RWPE1 (cell line): ENCODE data around the gene FBLIM1.

Experiments used
- CTCF ChIA-PET: fragments of 350-600 bp; sonication (Branson Sonifier 250); formaldehyde crosslinking; extraction: SDS; loops from one replicate; lab custom pipeline; 2021; lab: Yijun Ruan, JAX
- POLR2A ChIA-PET: fragments of 400-600 bp; formaldehyde crosslinking; extraction: SDS; loops from one replicate; lab custom pipeline; 2020; ENCODE audit warnings: antibody characterized with exemption; ENCODE audit not compliant: low non-redundant PET; lab: Yijun Ruan, JAX
- DNase-seq: peaks from one replicate; pipeline ENCODE4 v3.0.0; 2012; ENCODE audit warnings: low spot score
- H3K27ac ChIP-seq: fragments of 450-650 bp; 2 replicates; pipeline ENCODE4 v1.5.1; 2017
- TF ChIP-seq, protein P1 (sequence below): fragments of 450-650 bp; conservative IDR thresholded peaks from 2 replicates; pipeline ENCODE4 v1.5.1; 2017; ENCODE audit warnings: low read depth, mild to moderate bottlenecking

Gene FBLIM1

DNA sequence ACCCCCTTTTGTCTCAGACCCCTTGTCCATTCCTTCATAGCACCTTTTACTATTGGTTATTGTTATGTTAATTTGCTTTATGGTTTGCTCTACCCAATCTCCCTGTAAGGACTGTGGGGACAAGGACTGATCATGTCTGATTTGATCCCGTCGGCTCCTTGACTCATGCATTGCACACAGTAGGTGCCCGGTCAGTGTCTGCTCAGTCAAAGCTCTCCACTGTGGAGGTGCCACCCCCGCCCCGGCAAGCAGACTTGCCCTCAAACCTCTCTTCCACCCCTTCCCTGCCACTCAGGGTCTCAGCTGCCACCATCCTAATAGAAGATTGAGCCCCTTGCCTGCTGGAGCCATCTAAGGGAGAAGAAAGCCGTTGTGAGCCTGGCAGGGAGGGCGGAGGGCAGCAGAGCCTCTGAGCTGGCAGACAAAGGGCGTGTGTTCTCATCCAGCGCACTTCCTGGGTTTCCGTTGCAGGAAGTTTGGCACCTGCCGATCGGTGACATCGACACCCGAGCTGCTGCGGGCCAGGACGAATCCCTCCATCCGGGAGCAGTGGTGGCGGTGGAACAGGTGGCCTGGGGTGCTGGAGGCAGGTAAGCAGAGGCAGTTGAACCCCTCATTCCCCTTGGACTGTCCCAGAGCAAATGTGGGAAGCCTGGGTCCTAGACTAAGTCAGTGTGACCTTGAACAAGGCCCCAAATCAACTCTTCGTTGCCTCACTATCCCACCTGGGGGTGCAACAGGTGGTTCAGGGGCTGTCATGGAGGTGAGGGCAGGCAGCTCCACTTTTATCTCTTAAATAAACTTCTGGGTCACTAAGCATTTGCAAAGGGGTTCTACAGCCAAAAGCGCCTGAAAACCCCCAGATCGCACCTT is 2.2 kb upstream of the FBLIM1 start:
- CTCF ChIA-PET: interaction anchor here (0.6 kb wide), 1 partner anchor 545 kb away, joined by 8 read pairs; no protein-coding TSS in a partner anchor
- peak; percentile 37 for DNase-seq

DNA sequence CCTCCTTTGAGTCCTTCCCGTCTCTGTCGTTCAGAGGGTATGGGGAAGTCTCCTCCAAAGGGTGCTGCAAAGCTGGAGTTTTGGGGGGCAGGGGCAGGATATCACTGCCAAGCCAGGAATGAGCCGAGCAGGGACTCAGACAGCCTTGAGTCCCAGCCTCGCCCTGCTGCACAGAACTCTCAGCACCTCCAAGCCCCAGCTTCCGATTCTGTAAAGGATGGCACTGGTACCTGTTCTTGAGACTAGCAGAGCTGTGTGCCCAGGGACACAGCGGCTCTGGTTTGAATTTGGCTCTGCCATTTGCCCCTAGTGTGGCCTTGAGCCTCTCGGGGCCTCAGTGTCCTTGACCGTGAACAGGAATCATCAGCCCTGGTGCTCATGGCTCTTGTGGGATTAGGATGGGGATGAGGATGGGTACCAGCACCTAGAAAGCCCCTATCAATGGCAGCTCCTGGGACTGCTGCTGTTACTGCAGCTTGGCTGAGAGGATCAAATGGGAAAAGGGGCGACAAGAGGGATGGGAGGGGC is 1.5 kb upstream of the FBLIM1 start:
- no peak for DNase-seq
- peak overlapping the region; percentile 98 for H3K27ac ChIP-seq
- TF ChIP-seq, protein P1, sequence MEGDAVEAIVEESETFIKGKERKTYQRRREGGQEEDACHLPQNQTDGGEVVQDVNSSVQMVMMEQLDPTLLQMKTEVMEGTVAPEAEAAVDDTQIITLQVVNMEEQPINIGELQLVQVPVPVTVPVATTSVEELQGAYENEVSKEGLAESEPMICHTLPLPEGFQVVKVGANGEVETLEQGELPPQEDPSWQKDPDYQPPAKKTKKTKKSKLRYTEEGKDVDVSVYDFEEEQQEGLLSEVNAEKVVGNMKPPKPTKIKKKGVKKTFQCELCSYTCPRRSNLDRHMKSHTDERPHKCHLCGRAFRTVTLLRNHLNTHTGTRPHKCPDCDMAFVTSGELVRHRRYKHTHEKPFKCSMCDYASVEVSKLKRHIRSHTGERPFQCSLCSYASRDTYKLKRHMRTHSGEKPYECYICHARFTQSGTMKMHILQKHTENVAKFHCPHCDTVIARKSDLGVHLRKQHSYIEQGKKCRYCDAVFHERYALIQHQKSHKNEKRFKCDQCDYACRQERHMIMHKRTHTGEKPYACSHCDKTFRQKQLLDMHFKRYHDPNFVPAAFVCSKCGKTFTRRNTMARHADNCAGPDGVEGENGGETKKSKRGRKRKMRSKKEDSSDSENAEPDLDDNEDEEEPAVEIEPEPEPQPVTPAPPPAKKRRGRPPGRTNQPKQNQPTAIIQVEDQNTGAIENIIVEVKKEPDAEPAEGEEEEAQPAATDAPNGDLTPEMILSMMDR: no peak
- CTCF ChIA-PET: no interaction called here
- POLR2A ChIA-PET: interaction anchor here (0.5 kb wide), 2 partner anchors 34 to 67 kb away, joined by 4 read pairs; no protein-coding TSS in a partner anchor

More for the DNA sequence above, 2.2 kb upstream of the FBLIM1 start:
- H3K27ac ChIP-seq: peak overlapping the region; percentile 98
- POLR2A ChIA-PET: interaction anchor here (0.5 kb wide), 1 partner anchor 68 kb away, joined by 4 read pairs; no protein-coding TSS in a partner anchor
- TF ChIP-seq, protein P1: no peak

DNA sequence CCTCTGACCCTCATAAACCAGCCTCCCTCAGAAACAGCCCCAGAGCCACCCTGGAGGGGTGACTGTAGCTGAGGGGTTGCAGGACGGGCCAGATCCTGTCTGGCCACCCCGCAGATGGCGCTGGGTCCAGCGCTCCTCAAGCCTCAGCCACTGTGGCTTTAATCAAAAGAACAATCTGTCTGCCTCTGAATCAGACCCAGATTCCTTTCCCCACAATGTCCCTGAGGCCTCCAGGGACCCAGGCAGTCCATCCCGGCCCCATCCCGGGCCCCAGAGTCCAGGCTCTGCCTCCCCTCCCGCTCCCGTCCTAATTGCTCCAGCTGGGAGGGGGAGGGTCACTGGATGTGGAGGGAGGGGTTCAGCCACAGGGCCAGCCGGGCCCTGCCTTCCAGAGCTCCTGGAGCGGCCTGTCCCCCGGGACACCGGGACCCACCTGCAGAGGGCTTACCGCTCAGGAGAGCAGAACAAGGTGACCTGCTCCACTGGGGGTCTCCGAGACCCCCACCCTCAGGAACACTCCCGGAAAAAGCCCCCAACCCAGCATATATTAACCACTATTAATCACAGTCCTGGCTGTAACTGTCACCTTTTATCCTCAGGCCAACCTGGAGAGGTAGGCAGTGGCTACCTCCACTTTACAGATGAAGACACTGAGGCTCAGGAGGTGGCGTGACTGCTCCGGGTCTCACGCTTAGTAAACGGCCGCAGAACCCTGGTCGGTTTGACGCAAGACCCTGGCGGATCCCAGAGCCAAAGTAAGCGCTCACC is 836 bp upstream of the FBLIM1 start:
- POLR2A ChIA-PET: interaction anchor here (0.5 kb wide), 1 partner anchor 33 kb away, joined by 4 read pairs; no protein-coding TSS in a partner anchor
- peak overlapping the region; percentile 98 for H3K27ac ChIP-seq
- CTCF ChIA-PET: no interaction called here
- TF ChIP-seq, protein P1: no peak
- no peak for DNase-seq

DNA sequence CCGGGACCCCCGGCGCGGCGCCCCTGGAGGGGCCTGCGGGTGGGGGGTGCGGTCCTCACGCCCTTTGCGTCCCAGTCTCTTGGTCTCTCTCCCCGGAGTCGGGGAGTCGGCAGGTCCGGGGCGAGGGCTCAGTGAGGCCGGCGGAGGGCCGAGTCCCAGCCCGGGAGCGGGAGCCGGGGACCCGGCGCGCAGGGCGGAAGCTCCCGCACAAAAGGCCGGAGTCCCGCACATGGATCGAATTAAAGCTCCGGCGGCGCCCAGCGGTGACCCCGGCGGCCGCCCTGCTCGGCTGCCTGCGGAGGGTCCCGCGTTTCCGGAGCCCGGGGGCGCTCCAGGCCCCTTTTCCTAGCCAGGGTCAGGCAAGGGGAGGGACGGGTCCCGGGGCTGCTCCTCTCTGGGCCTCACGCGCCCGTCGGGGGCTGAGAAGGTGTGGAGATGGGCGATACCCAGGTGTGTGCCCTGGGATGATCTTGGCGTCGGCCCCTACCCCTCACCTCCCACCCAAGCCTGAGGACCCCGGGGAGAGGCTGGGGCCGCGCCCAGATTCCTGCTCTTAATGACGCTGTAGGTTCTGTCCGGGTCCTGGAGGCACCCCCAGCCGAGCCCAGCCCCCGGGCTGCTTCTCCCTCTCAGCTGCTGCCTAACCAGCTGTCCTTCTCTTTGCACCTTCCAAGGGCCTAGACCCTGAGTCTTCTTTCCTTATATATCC is 512 bp downstream of the FBLIM1 start:
- peak overlapping the region; percentile 98 for H3K27ac ChIP-seq
- TF ChIP-seq, protein P1: no peak
- POLR2A ChIA-PET: no interaction called here
- CTCF ChIA-PET: interaction anchor here (0.7 to 1.1 kb wide), 2 partner anchors 18 to 86 kb away, joined by 3 to 4 read pairs; no protein-coding TSS in a partner anchor
- peak; percentile 45 for DNase-seq

DNA sequence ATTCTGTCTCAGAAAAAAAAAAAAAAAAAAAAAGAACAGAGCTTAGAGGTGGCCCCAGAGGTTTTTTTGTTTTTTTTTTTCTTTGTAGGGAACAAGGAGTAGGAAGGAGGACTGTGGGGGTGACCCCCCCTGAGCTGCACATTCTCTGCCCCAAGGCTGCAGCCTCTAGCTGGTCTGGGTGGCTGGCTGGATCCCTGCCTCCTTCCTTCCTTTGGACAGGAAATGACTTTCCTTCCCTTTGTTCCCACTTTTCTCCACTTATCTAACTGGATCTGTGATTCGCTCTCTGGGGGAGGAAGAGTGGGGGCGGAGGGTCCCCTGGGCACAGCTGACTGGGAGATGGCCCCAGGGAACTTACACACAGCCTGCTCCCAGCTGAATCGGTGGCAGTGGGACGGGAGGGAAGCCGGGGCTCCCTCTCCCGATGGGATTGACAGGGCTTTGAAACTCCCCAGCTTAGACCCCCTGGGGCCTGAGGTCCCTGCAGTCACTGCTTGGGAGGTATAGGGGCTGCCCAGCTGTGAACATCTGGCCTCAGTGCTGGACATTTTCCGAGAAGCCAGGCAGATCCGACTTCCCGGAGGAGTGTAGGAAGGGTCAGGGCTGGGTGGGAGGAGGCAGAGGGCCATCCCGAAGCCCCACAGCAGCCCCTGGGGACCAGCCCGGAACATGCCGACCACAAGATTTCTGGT is 2.1 kb downstream of the FBLIM1 start:
- CTCF ChIA-PET: interaction anchor here (0.6 to 0.7 kb wide), 2 partner anchors 13 to 49 kb away, joined by 3 to 4 read pairs; no protein-coding TSS in a partner anchor
- peak overlapping the region; percentile 98 for H3K27ac ChIP-seq
- DNase-seq: peak; percentile 66
- TF ChIP-seq, protein P1: no peak
- POLR2A ChIA-PET: interaction anchor here (0.5 to 0.7 kb wide), 2 partner anchors 27 to 71 kb away, joined by 4 to 5 read pairs; no protein-coding TSS in a partner anchor
